Caco-2 (cell line): Measurements from ENCODE around the gene RAD51B. TPM values are rescaled to one million over a fixed set of nuclear protein-coding genes. Genes with fewer than 3 reads are reported as not detected.

ENCODE experiments used
- BruUV-seq: library from RNA; stranded (reverse); fragments of 400-500 nt; replicated peaks from 2 replicates; lab custom pipeline; 2021; lab: Mats Ljungman, UMichigan
- CTCF ChIA-PET: fragments of 300-600 bp; sonication (Branson Sonifier 250); formaldehyde crosslinking; loops from one replicate; lab custom pipeline; 2022; ENCODE audit warnings: antibody characterized with exemption; lab: Charles Lee
- POLR2A ChIA-PET: fragments of 300-600 bp; sonication (Branson Sonifier 250); formaldehyde crosslinking; loops from one replicate; lab custom pipeline; 2022; ENCODE audit warnings: antibody characterized with exemption; lab: Charles Lee
- DNase-seq, 2 experiments: peaks; one replicate each; pipeline versions ENCODE4 v3.0.0 to v3.0.0-alpha.2; 2020 to 2022
- H3K27me3 ChIP-seq: replicated peaks from 2 replicates; pipeline ENCODE4 v1.6.0; 2011; ENCODE audit warnings: low read length; ENCODE audit not compliant: control insufficient read depth, insufficient read depth
- H3K36me3 ChIP-seq: 2 replicates; pipeline ENCODE4 v1.5.1; 2011; ENCODE audit warnings: low read length; ENCODE audit not compliant: control insufficient read depth, insufficient read depth
- H3K4me1 ChIP-seq: fragments of 250-450 bp; sonication (Bioruptor Pico); 2 replicates; pipeline ENCODE4 v1.5.1; 2020; ENCODE audit warnings: mild to moderate bottlenecking
- H3K4me3 ChIP-seq: 2 replicates; pipeline ENCODE4 v1.5.1; 2011; ENCODE audit warnings: low read depth, mild to moderate bottlenecking, control low read depth, low read length
- H3K9me3 ChIP-seq: fragments of 250-450 bp; sonication (Bioruptor Pico); 2 replicates; pipeline ENCODE4 v1.5.1; 2020; ENCODE audit warnings: mild to moderate bottlenecking, moderate library complexity
- H3K27ac Mint-ChIP-seq: one replicate; pipeline ENCODE4 v1.8.0; 2022; ENCODE audit warnings: mixed read lengths; ENCODE audit not compliant: unreplicated experiment
- H3K27me3 Mint-ChIP-seq: one replicate; pipeline ENCODE4 v1.8.0; 2022; ENCODE audit warnings: mixed read lengths; ENCODE audit not compliant: insufficient read depth, unreplicated experiment
- H3K36me3 Mint-ChIP-seq: one replicate; pipeline ENCODE4 v1.8.0; 2022; ENCODE audit warnings: mild to moderate bottlenecking, mixed read lengths; ENCODE audit not compliant: insufficient read depth, unreplicated experiment
- H3K4me1 Mint-ChIP-seq: one replicate; pipeline ENCODE4 v1.8.0; 2022; ENCODE audit warnings: low read depth, mixed read lengths; ENCODE audit not compliant: unreplicated experiment
- H3K4me3 Mint-ChIP-seq: one replicate; pipeline ENCODE4 v1.8.0; 2022; ENCODE audit warnings: mild to moderate bottlenecking, moderate library complexity, mixed read lengths; ENCODE audit not compliant: unreplicated experiment
- H3K9me3 Mint-ChIP-seq: one replicate; pipeline ENCODE4 v1.8.0; 2022; ENCODE audit warnings: mixed read lengths; ENCODE audit not compliant: unreplicated experiment
- intact Hi-C: fragments of 100-400 bp; cut with micrococcal nuclease; formaldehyde crosslinking; loops from one replicate; pipeline ENCODE4 v1.10.0; 2022; ENCODE audit not compliant: unreplicated experiment
- total RNA-seq: library from RNA; stranded (reverse); gene quantifications from 2 replicates; pipeline ENCODE4 v1.2.3, GENCODE V29; 2022
- TF ChIP-seq, protein P1 (sequence below), 2 experiments: fragments of 200-600 bp in 1 of 2; IDR thresholded peaks; 1 replicate in 1 of 2; 2 replicates in 1 of 2; pipeline versions ENCODE4 v1.5.1 to v1.8.0; 2011 to 2022; ENCODE audit warnings: antibody characterized with exemption in 1 of 2, control low read depth in 1 of 2, inconsistent platforms in 1 of 2, low read depth in 1 of 2, low read length in 1 of 2, mild to moderate bottlenecking in 1 of 2, moderate library complexity in 1 of 2; ENCODE audit not compliant: insufficient read depth in 1 of 2, severe bottlenecking in 1 of 2, unreplicated experiment in 1 of 2

Gene RAD51B
- total RNA-seq, 1 experiment from 2014 or later = 16.7 TPM

GRCh38 chr14:68234101-68234905, 414.7 kb downstream of the RAD51B start:
- no peaks in the 10 kb centered on the region for H3K27me3 Mint-ChIP-seq
- POLR2A ChIA-PET = no interaction called here
- no peaks in the 10 kb centered on the region for H3K36me3 Mint-ChIP-seq
- H3K36me3 ChIP-seq = no peaks in the 10 kb centered on the region
- H3K27ac Mint-ChIP-seq = no peak overlapping the region
- no peaks in the 10 kb centered on the region for H3K9me3 Mint-ChIP-seq
- H3K4me1 ChIP-seq = peaks cover 15% of the 10 kb centered on the region
- H3K4me3 Mint-ChIP-seq = no peak overlapping the region
- no peak for DNase-seq
- no peak overlapping the region for H3K4me3 ChIP-seq
- no peaks in the 10 kb centered on the region for H3K4me1 Mint-ChIP-seq
- TF ChIP-seq, protein P1, sequence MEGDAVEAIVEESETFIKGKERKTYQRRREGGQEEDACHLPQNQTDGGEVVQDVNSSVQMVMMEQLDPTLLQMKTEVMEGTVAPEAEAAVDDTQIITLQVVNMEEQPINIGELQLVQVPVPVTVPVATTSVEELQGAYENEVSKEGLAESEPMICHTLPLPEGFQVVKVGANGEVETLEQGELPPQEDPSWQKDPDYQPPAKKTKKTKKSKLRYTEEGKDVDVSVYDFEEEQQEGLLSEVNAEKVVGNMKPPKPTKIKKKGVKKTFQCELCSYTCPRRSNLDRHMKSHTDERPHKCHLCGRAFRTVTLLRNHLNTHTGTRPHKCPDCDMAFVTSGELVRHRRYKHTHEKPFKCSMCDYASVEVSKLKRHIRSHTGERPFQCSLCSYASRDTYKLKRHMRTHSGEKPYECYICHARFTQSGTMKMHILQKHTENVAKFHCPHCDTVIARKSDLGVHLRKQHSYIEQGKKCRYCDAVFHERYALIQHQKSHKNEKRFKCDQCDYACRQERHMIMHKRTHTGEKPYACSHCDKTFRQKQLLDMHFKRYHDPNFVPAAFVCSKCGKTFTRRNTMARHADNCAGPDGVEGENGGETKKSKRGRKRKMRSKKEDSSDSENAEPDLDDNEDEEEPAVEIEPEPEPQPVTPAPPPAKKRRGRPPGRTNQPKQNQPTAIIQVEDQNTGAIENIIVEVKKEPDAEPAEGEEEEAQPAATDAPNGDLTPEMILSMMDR (IDR thresholded peaks at IDR 0.05; ENCODE audit: insufficient read depth in 1 of 2, low read depth in 1 of 2, low read length in 1 of 2, severe bottlenecking in 1 of 2, unreplicated experiment in 1 of 2) = no peak
- intact Hi-C loops = no loop called here
- CTCF ChIA-PET = no interaction called here
- no TSS peak for BruUV-seq
- H3K9me3 ChIP-seq = no peaks in the 10 kb centered on the region
- H3K27me3 ChIP-seq = no peaks in the 10 kb centered on the region

- Mint-ChIP-seq H3K4me3 (no peak overlapping the region), H3K36me3 (no peaks in the 10 kb centered on the region), H3K27ac (no peak overlapping the region), H3K4me1 (no peaks in the 10 kb centered on the region), H3K27me3 (no peaks in the 10 kb centered on the region), H3K9me3 (no peaks in the 10 kb centered on the region)
- POLR2A ChIA-PET = no interaction called here
- TF ChIP-seq, protein P1 (IDR thresholded peaks at IDR 0.05; ENCODE audit: insufficient read depth in 1 of 2, low read depth in 1 of 2, low read length in 1 of 2, severe bottlenecking in 1 of 2, unreplicated experiment in 1 of 2) = no peak
- H3K27me3 ChIP-seq = no peaks in the 10 kb centered on the region
- CTCF ChIA-PET = no interaction called here
- H3K36me3 ChIP-seq = no peaks in the 10 kb centered on the region
- BruUV-seq = no TSS peak
- H3K9me3 ChIP-seq = no peaks in the 10 kb centered on the region
- H3K4me1 ChIP-seq = peaks cover 15% of the 10 kb centered on the region
- intact Hi-C loops = no loop called here
- no peak overlapping the region for H3K4me3 ChIP-seq
- DNase-seq = no peak
Observed at GRCh38 chr14:68235011-68235410, 415.4 kb downstream of the RAD51B start.

GRCh38 chr14:68236582-68237458, 417.2 kb downstream of the RAD51B start:
- intact Hi-C loops = no loop called here
- ChIA-PET CTCF (no interaction called here), POLR2A (no interaction called here)
- Histone ChIP-seq H3K9me3 (no peaks in the 10 kb centered on the region), H3K36me3 (no peaks in the 10 kb centered on the region), H3K4me3 (no peak overlapping the region), H3K4me1 (peaks cover 8% of the 10 kb centered on the region), H3K27me3 (no peaks in the 10 kb centered on the region)
- Mint-ChIP-seq H3K27ac (no peak overlapping the region), H3K27me3 (no peaks in the 10 kb centered on the region), H3K4me3 (no peak overlapping the region), H3K9me3 (no peaks in the 10 kb centered on the region), H3K4me1 (no peaks in the 10 kb centered on the region), H3K36me3 (no peaks in the 10 kb centered on the region)
- no TSS peak for BruUV-seq
- no peak for DNase-seq
- TF ChIP-seq, protein P1 (IDR thresholded peaks at IDR 0.05; ENCODE audit: insufficient read depth in 1 of 2, low read depth in 1 of 2, low read length in 1 of 2, severe bottlenecking in 1 of 2, unreplicated experiment in 1 of 2) = no peak
